HUES48 (cell line): ENCODE data around the gene NCOA1.

Experiments
- H3K27ac ChIP-seq: one replicate; pipeline ENCODE4 v1.7.0; 2013; ENCODE audit warnings: low read depth, low read length, inconsistent platforms
- H3K27me3 ChIP-seq: 2 replicates; pipeline ENCODE4 v1.6.1; 2013; ENCODE audit warnings: mild to moderate bottlenecking, low read length; ENCODE audit not compliant: control insufficient read depth, insufficient read depth
- H3K36me3 ChIP-seq: 2 replicates; pipeline ENCODE4 v1.6.1; 2013; ENCODE audit warnings: low read length; ENCODE audit not compliant: control insufficient read depth, insufficient read depth
- H3K4me1 ChIP-seq: 2 replicates; pipeline ENCODE4 v1.6.1; 2013; ENCODE audit warnings: mild to moderate bottlenecking, low read length; ENCODE audit not compliant: control insufficient read depth, insufficient read depth
- H3K4me3 ChIP-seq: 2 replicates; pipeline ENCODE4 v1.5.1; 2013; ENCODE audit warnings: mild to moderate bottlenecking, low read depth, low read length
- H3K9ac ChIP-seq: 2 replicates; pipeline ENCODE4 v1.6.1; 2013; ENCODE audit warnings: mild to moderate bottlenecking, low read depth, low read length, moderate library complexity
- H3K9me3 ChIP-seq: 2 replicates; pipeline ENCODE4 v1.6.1; 2013; ENCODE audit warnings: low read length; ENCODE audit not compliant: control insufficient read depth, insufficient read depth

Gene NCOA1

GRCh38 chr2:24721470-24721869 is 230.4 kb downstream of the NCOA1 start:
- Histone ChIP-seq H3K9me3 (no peaks in the 10 kb centered on the region), H3K4me3 (no peak overlapping the region), H3K27ac (no peak overlapping the region), H3K9ac (no peak overlapping the region), H3K36me3 (no peaks in the 10 kb centered on the region), H3K4me1 (no peaks in the 10 kb centered on the region), H3K27me3 (no peaks in the 10 kb centered on the region)

GRCh38 chr2:24722141-24722790 is 231.2 kb downstream of the NCOA1 start:
- Histone ChIP-seq H3K4me1 (no peaks in the 10 kb centered on the region), H3K9me3 (no peaks in the 10 kb centered on the region), H3K4me3 (no peak overlapping the region), H3K9ac (no peak overlapping the region), H3K27me3 (no peaks in the 10 kb centered on the region), H3K27ac (no peak overlapping the region), H3K36me3 (no peaks in the 10 kb centered on the region)

- Histone ChIP-seq H3K4me1 (no peaks in the 10 kb centered on the region), H3K9ac (no peak overlapping the region), H3K4me3 (no peak overlapping the region), H3K27me3 (no peaks in the 10 kb centered on the region), H3K27ac (no peak overlapping the region), H3K36me3 (no peaks in the 10 kb centered on the region), H3K9me3 (no peaks in the 10 kb centered on the region)
These were observed 232.1 kb downstream of the NCOA1 start for GRCh38 chr2:24723191-24723590.

- Histone ChIP-seq H3K36me3 (no peaks in the 10 kb centered on the region), H3K27me3 (no peaks in the 10 kb centered on the region), H3K4me1 (no peaks in the 10 kb centered on the region), H3K4me3 (no peak overlapping the region), H3K27ac (no peak overlapping the region), H3K9ac (no peak overlapping the region), H3K9me3 (no peaks in the 10 kb centered on the region)
These were observed 232.6 kb downstream of the NCOA1 start for GRCh38 chr2:24723665-24724064.

- H3K4me1 ChIP-seq: no peaks in the 10 kb centered on the region
These were observed 233.2 kb downstream of the NCOA1 start for GRCh38 chr2:24724111-24724775.

GRCh38 chr2:24725956-24726355 is 234.9 kb downstream of the NCOA1 start:
- Histone ChIP-seq H3K27ac (no peak overlapping the region), H3K27me3 (no peaks in the 10 kb centered on the region), H3K9ac (no peak overlapping the region), H3K4me3 (no peak overlapping the region), H3K4me1 (no peaks in the 10 kb centered on the region), H3K9me3 (no peaks in the 10 kb centered on the region), H3K36me3 (0 out of 2 replicates have a peak, but pooled peaks cover 3% of the 10 kb centered on the region)

More at GRCh38 chr2:24724111-24724775, 233.2 kb downstream of the NCOA1 start:
- Histone ChIP-seq H3K4me3 (no peak overlapping the region), H3K27ac (no peak overlapping the region), H3K9me3 (no peaks in the 10 kb centered on the region), H3K27me3 (no peaks in the 10 kb centered on the region), H3K36me3 (no peaks in the 10 kb centered on the region), H3K9ac (no peak overlapping the region)

- Histone ChIP-seq H3K27ac (no peak overlapping the region), H3K4me1 (no peaks in the 10 kb centered on the region), H3K36me3 (0 out of 2 replicates have a peak, but pooled peaks cover 3% of the 10 kb centered on the region), H3K9ac (no peak overlapping the region), H3K9me3 (no peaks in the 10 kb centered on the region), H3K4me3 (no peak overlapping the region), H3K27me3 (no peaks in the 10 kb centered on the region)
These were observed 239.4 kb downstream of the NCOA1 start for GRCh38 chr2:24730481-24730880.

- Histone ChIP-seq H3K9ac (no peak overlapping the region), H3K27me3 (no peaks in the 10 kb centered on the region), H3K4me1 (no peaks in the 10 kb centered on the region), H3K9me3 (no peaks in the 10 kb centered on the region), H3K4me3 (no peak overlapping the region), H3K27ac (no peak overlapping the region), H3K36me3 (0 out of 2 replicates have a peak, but pooled peaks cover 3% of the 10 kb centered on the region)
These were observed 240.0 kb downstream of the NCOA1 start for GRCh38 chr2:24731040-24731439.

GRCh38 chr2:24731923-24732322 is 240.9 kb downstream of the NCOA1 start:
- Histone ChIP-seq H3K4me3 (no peak overlapping the region), H3K4me1 (no peaks in the 10 kb centered on the region), H3K9ac (no peak overlapping the region), H3K27me3 (no peaks in the 10 kb centered on the region), H3K36me3 (0 out of 2 replicates have a peak, but pooled peaks cover 3% of the 10 kb centered on the region), H3K9me3 (no peaks in the 10 kb centered on the region), H3K27ac (no peak overlapping the region)

GRCh38 chr2:24734741-24735140 is 243.7 kb downstream of the NCOA1 start:
- no peak overlapping the region for H3K4me3 ChIP-seq
- no peak overlapping the region for H3K27ac ChIP-seq
- H3K9me3 ChIP-seq: no peaks in the 10 kb centered on the region
- no peak overlapping the region for H3K9ac ChIP-seq
- H3K4me1 ChIP-seq: no peaks in the 10 kb centered on the region; the same call in 1 of the 2 replicates
- no peaks in the 10 kb centered on the region for H3K36me3 ChIP-seq
- no peaks in the 10 kb centered on the region for H3K27me3 ChIP-seq

- no peaks in the 10 kb centered on the region for H3K27me3 ChIP-seq
- no peak overlapping the region for H3K4me3 ChIP-seq
- no peak overlapping the region for H3K27ac ChIP-seq
- H3K4me1 ChIP-seq: no peaks in the 10 kb centered on the region; the same call in 1 of the 2 replicates
- H3K9ac ChIP-seq: no peak overlapping the region
- H3K36me3 ChIP-seq: peaks cover 6% of the 10 kb centered on the region; the same call in 1 of the 2 replicates
- H3K9me3 ChIP-seq: no peaks in the 10 kb centered on the region
These were observed 248.4 kb downstream of the NCOA1 start for GRCh38 chr2:24739354-24740025.
